Keratinocyte (primary cell): ENCODE measurements around the gene PPP1R12A.

Source experiments
- CTCF ChIP-seq, 3 experiments: IDR thresholded peaks in 1 of 3; conservative IDR thresholded peaks in 1 of 3; optimal IDR thresholded peaks in 1 of 3; 2 replicates in 2 of 3; 3 replicates in 1 of 3; pipeline versions ENCODE3 to v1.5.1; 2011; ENCODE audit warnings: low read length in 3 of 3, mild to moderate bottlenecking in 3 of 3, moderate library complexity in 2 of 3, control low read depth in 1 of 3, inconsistent platforms in 1 of 3; ENCODE audit not compliant: insufficient read depth in 2 of 3; ENCODE audit errors: extremely low read depth in 1 of 3
- EZH2 ChIP-seq: IDR thresholded peaks from one replicate; pipeline ENCODE4 v1.6.1; 2012; ENCODE audit warnings: inconsistent platforms, mild to moderate bottlenecking, low read length, moderate library complexity

- TF ChIP-seq CTCF (optimal IDR thresholded peaks at IDR 0.05 in 1 of 3, IDR thresholded peaks at IDR 0.05 in 1 of 3, conservative IDR thresholded peaks at IDR 0.05 in 1 of 3; ENCODE audit: extremely low read depth in 1 of 3, insufficient read depth in 2 of 3, low read length in 3 of 3) (peak in 2 of 3 experiments; percentile 35 to 55), EZH2 (no peak)
Measured at GRCh38 chr12:79886917-79887519, 47.9 kb downstream of the PPP1R12A start.
